WI38 (cell line): Measurements from ENCODE around the gene WTIP.
A peak's percentile ranks its signal among the peaks of the same experiment; 100 is the strongest.

Source experiments
- H3K4me3 ChIP-seq: 2 replicates; pipeline ENCODE4 v1.5.1; 2011; ENCODE audit warnings: low read depth, mild to moderate bottlenecking, control low read depth, low read length
- TF ChIP-seq, protein P1 (sequence below): IDR thresholded peaks from 2 replicates; pipeline ENCODE4 v1.5.1; 2012; ENCODE audit warnings: low read depth, mild to moderate bottlenecking, control low read depth, low read length

WTIP gene

GRCh38 chr19:34525001-34525400 lies 43.4 kb downstream of the WTIP start:
- no peak overlapping the region for H3K4me3 ChIP-seq
- TF ChIP-seq, protein P1, sequence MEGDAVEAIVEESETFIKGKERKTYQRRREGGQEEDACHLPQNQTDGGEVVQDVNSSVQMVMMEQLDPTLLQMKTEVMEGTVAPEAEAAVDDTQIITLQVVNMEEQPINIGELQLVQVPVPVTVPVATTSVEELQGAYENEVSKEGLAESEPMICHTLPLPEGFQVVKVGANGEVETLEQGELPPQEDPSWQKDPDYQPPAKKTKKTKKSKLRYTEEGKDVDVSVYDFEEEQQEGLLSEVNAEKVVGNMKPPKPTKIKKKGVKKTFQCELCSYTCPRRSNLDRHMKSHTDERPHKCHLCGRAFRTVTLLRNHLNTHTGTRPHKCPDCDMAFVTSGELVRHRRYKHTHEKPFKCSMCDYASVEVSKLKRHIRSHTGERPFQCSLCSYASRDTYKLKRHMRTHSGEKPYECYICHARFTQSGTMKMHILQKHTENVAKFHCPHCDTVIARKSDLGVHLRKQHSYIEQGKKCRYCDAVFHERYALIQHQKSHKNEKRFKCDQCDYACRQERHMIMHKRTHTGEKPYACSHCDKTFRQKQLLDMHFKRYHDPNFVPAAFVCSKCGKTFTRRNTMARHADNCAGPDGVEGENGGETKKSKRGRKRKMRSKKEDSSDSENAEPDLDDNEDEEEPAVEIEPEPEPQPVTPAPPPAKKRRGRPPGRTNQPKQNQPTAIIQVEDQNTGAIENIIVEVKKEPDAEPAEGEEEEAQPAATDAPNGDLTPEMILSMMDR, result no peak

DNA sequence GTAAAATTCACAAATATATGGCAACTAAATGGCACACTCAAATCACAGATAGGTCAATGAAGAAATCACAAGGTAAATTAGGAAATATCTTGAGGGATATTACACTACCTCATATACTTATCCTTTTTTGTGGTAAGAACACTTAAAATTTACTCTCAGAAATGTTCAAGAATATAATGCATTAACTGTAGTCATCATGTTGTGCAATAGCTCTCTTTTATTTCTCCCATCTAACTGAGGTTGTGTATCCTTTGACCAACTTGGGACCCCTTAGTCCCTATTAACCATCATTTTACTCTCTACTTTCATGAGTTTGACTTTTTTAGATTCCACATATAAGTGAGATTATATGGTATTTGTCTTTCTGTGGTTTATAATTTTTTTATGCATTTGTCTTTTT lies 52.6 kb downstream of the WTIP start:
- TF ChIP-seq, protein P1, result no peak

DNA sequence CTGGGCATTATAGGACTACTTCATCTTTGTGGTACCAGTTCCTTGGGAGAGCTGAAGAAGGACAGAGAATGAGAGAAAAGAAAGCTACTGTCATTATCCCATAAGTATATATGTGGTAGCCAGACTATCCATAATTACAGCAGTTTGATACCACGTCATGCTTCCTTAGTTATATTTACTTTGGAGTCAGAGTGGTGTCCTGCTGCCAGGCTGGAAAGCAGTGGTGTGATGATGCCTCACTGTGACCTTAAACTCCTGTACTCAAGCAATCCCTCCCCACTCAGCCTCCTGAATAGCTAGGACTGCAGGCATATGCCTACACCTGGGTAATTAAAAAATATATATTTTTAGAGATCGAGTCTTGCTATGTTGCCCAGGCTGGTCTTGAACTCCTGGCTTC lies 57.8 kb downstream of the WTIP start:
- TF ChIP-seq, protein P1, result no peak
- no peak overlapping the region for H3K4me3 ChIP-seq

More for the DNA sequence above, 52.6 kb downstream of the WTIP start:
- no peak overlapping the region for H3K4me3 ChIP-seq

DNA sequence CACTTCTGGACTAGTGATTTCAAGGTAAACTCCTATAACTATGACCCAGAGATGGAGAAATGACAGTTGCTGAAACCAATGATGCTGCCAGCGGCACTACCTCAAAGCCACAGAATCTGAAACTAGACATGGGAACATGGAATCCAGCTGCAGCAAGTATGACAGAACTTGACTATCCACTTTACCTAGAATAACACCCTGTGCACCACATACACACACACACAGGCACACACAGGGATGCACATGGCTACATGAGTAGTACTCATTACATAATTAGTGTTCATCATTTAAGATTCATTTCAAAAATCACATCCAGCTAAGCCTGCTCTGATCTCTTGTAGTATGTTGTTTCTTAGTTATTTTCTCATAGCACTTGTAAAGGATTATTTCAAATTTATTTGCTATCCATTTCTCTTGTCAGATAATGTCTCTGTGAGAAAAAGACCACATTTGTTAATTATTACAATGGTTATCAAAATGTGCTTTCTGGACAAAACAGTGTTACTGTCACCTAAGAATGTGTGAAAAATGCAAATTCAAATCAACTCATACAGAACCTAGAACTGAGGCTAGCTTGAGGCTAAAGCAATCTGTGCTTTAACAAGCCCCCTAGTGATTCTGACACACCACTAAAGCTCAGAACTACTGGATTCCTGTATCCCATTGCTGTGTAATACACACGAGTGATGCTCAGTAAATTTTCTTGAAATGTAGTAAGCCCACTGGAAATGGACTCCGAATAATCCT lies 59.4 kb downstream of the WTIP start:
- no peak overlapping the region for H3K4me3 ChIP-seq
- TF ChIP-seq, protein P1, result no peak

GRCh38 chr19:34549833-34550232 lies 68.3 kb downstream of the WTIP start:
- H3K4me3 ChIP-seq, result no peak overlapping the region
- TF ChIP-seq, protein P1, result no peak

DNA sequence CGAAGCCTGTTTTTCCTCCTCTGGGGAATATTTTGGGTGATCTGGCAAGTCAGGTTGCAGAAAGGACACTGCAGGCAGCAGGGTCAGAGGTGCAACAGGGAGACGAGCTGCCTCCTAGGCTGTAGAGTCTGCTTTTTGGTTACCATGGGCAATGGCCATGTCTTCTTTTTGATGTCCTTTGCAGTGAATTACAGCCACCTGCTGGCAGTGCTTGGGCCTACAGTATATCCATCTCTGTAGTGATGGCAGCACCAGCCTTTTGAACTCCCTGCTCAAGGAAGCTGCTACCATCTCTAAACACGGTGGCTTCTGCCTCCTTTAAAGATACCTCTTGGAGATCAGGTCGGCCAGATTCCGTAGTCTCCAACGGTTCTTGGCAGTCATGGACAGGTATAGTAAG lies 73.9 kb downstream of the WTIP start:
- H3K4me3 ChIP-seq, result no peak overlapping the region
- TF ChIP-seq, protein P1, result peak; percentile 31

DNA sequence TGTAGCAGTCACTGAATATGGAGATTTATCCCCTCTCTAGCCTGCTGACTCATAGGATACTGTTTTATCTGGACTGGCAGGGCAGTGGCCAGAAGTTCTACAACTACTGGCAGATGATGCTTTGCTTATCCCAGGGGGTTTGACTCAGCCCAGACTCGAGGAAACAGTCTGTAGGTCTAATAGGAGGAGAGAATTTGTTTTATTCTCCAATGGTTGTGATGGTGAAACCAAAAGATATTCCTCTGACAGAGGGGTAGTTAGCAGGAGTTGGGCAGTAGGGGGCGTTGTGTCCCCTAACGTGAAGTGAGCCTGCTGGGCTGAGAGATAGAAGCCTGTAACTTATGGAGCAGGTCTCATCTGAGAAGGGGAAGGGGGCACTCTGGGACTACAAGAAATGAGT lies 74.9 kb downstream of the WTIP start:
- TF ChIP-seq, protein P1, result peak; percentile 54
- no peak overlapping the region for H3K4me3 ChIP-seq
